Stimulated activated CD8-positive, alpha-beta memory T cell treated with anti-CD3 and anti-CD28 coated beads, Interleukin-4, amount 100 ng/mL, for 4 hours (primary cell): ENCODE measurements around the gene GPR4.

ENCODE experiments used
- DNase-seq, 2 donors: peaks; one replicate each; pipeline ENCODE4 v3.0.0-alpha.2; 2020; ENCODE audit warnings: low read depth in 2 of 2, low spot score in 1 of 2

GPR4 gene

GRCh38 chr19:45590300-45591003 lies 11.6 kb downstream of the GPR4 start:
- no peak for DNase-seq

- no peak for DNase-seq
These were observed 12.2 kb downstream of the GPR4 start for GRCh38 chr19:45589768-45590167.

- no peak for DNase-seq
These were observed 14.1 kb downstream of the GPR4 start for GRCh38 chr19:45587873-45588272.

GRCh38 chr19:45585158-45585577 lies 16.8 kb downstream of the GPR4 start:
- no peak for DNase-seq

- peak; percentile 99 to 100 for DNase-seq
These were observed 17.5 kb downstream of the GPR4 start, which contains the start of gene OPA3 for GRCh38 chr19:45584332-45585157. Gene OPA3 (minus strand): TSS chr19:45584802. CDS start chr19:45584764, 38 bp downstream.

- no peak for DNase-seq
These were observed 20.4 kb downstream of the GPR4 start for GRCh38 chr19:45581576-45581975.

- no peak for DNase-seq
These were observed 23.2 kb downstream of the GPR4 start for GRCh38 chr19:45578861-45579260.

GRCh38 chr19:45577111-45577905 lies 24.7 kb downstream of the GPR4 start:
- DNase-seq: no peak

- DNase-seq: no peak
These were observed 25.3 kb downstream of the GPR4 start for GRCh38 chr19:45576682-45577081.

GRCh38 chr19:45575216-45575615 lies 26.8 kb downstream of the GPR4 start:
- DNase-seq: no peak

- DNase-seq: no peak
These were observed 27.5 kb downstream of the GPR4 start for GRCh38 chr19:45574526-45574925.

GRCh38 chr19:45571457-45572220 lies 30.4 kb downstream of the GPR4 start:
- no peak for DNase-seq

- DNase-seq: peak in 1 of 2 donors; percentile 11
These were observed 32.2 kb downstream of the GPR4 start for GRCh38 chr19:45569619-45570421.

- no peak for DNase-seq
These were observed 33.3 kb downstream of the GPR4 start for GRCh38 chr19:45568732-45569131.

- no peak for DNase-seq
These were observed 34.4 kb downstream of the GPR4 start for GRCh38 chr19:45567609-45568008.

GRCh38 chr19:45564131-45564780 lies 37.8 kb downstream of the GPR4 start:
- no peak for DNase-seq

GRCh38 chr19:45560686-45561085 lies 41.3 kb downstream of the GPR4 start:
- DNase-seq: no peak

GRCh38 chr19:45560038-45560437 lies 42.0 kb downstream of the GPR4 start:
- no peak for DNase-seq

GRCh38 chr19:45558399-45558878 lies 43.6 kb downstream of the GPR4 start:
- peak; percentile 22 to 37 for DNase-seq
